BJ (cell line): Measurements from ENCODE around the gene TBX21. TPM values are rescaled to one million over a fixed set of nuclear protein-coding genes. Genes with fewer than 3 reads are reported as not detected.
"Not testable (repeated sequence)": the region's sequence is repeated elsewhere in the genome, so short reads cannot be mapped to it uniquely, and the experiment has no call there.

ENCODE experiments used
- CTCF ChIA-PET: fragments of 350-600 bp; formaldehyde crosslinking; extraction: SDS; loops from one replicate; lab custom pipeline; 2021; ENCODE audit warnings: antibody characterized with exemption, inconsistent platforms; lab: Yijun Ruan, JAX
- POLR2A ChIA-PET: fragments of 300-600 bp; sonication (Branson Sonifier 250); formaldehyde crosslinking; extraction: SDS; loops from one replicate; lab custom pipeline; 2021; ENCODE audit warnings: antibody characterized with exemption; lab: Charles Lee
- DNase-seq: peaks from one replicate; pipeline ENCODE4 v3.0.0-alpha.2; 2011; ENCODE audit warnings: low read depth
- H3K27me3 ChIP-seq: 2 replicates; pipeline ENCODE4 v1.6.0; 2011; ENCODE audit warnings: low read length; ENCODE audit not compliant: control insufficient read depth, insufficient read depth
- H3K36me3 ChIP-seq: 2 replicates; pipeline ENCODE4 v1.5.1; 2011; ENCODE audit warnings: low read length; ENCODE audit not compliant: control insufficient read depth, insufficient read depth
- H3K4me3 ChIP-seq: 2 replicates; pipeline ENCODE4 v1.5.1; 2011; ENCODE audit warnings: low read depth, mild to moderate bottlenecking, control low read depth, low read length
- CTCF ChIP-seq: IDR thresholded peaks from 2 replicates; pipeline ENCODE4 v1.5.1; 2011; ENCODE audit warnings: low read depth, mild to moderate bottlenecking, control low read depth, inconsistent platforms, low read length, moderate library complexity; ENCODE audit not compliant: insufficient read depth
- polyA plus RNA-seq: library from polyadenylated mRNA; depleted of rRNA; stranded (reverse); fragments of >200 nt; gene quantifications from 2 replicates; pipeline ENCODE4 v1.2.3, GENCODE V29; 2011

Gene TBX21
- polyA plus RNA-seq, 1 experiment, result not detected

- no peak for DNase-seq
- CTCF ChIA-PET, result interaction anchor here (1.3 to 1.9 kb wide), 2 partner anchors 16 to 55 kb away, joined by 4 to 5 read pairs; no protein-coding TSS in a partner anchor
- Histone ChIP-seq H3K4me3 (no peak overlapping the region), H3K27me3 (peaks cover 45% of the 10 kb centered on the region), H3K36me3 (no peaks in the 10 kb centered on the region)
- TF ChIP-seq CTCF, result no peak
- POLR2A ChIA-PET, result no interaction called here
Measured at GRCh38 chr17:47735139-47735464, 2.1 kb downstream of the TBX21 start.

GRCh38 chr17:47735536-47736011 is 2.5 kb downstream of the TBX21 start:
- no peak overlapping the region for H3K4me3 ChIP-seq
- H3K36me3 ChIP-seq, result no peaks in the 10 kb centered on the region
- ChIA-PET CTCF (interaction anchor here (0.5 to 1.9 kb wide), 4 partner anchors 11 to 282 kb away, joined by 3 to 5 read pairs (median 4); no protein-coding TSS in a partner anchor), POLR2A (no interaction called here)
- H3K27me3 ChIP-seq, result peaks cover 44% of the 10 kb centered on the region
- no peak for TF ChIP-seq CTCF
- DNase-seq, result no peak

GRCh38 chr17:47736501-47737495 is 3.8 kb downstream of the TBX21 start:
- no peak for DNase-seq
- Histone ChIP-seq H3K4me3 (no peak overlapping the region), H3K36me3 (no peaks in the 10 kb centered on the region), H3K27me3 (peaks cover 44% of the 10 kb centered on the region)
- TF ChIP-seq CTCF, result no peak
- ChIA-PET POLR2A (interaction anchor here (0.6 kb wide), 1 partner anchor 16 kb away, joined by 7 read pairs; no protein-coding TSS in a partner anchor), CTCF (interaction anchor here (1.0 to 1.9 kb wide), 2 partner anchors 10 to 53 kb away, joined by 5 read pairs; no protein-coding TSS in a partner anchor)

- ChIA-PET POLR2A (no interaction called here), CTCF (interaction anchor here (1.6 kb wide), 1 partner anchor 65 kb away, joined by 6 read pairs; no protein-coding TSS in a partner anchor)
- no peaks in the 10 kb centered on the region for H3K36me3 ChIP-seq
- H3K4me3 ChIP-seq, result no peak overlapping the region
- H3K27me3 ChIP-seq, result peaks cover 41% of the 10 kb centered on the region
- no peak for TF ChIP-seq CTCF
- no peak for DNase-seq
Measured at GRCh38 chr17:47738178-47738577, 5.1 kb downstream of the TBX21 start.

GRCh38 chr17:47739150-47739549 is 6.1 kb downstream of the TBX21 start:
- Histone ChIP-seq H3K27me3 (peaks cover 38% of the 10 kb centered on the region), H3K4me3 (no peak overlapping the region), H3K36me3 (no peaks in the 10 kb centered on the region)
- ChIA-PET CTCF (interaction anchor here (0.9 to 1.6 kb wide), 2 partner anchors 64 to 123 kb away, joined by 3 to 6 read pairs; no protein-coding TSS in a partner anchor), POLR2A (no interaction called here)
- DNase-seq, result no peak
- no peak for TF ChIP-seq CTCF

- POLR2A ChIA-PET, DNase-seq, H3K36me3 ChIP-seq, H3K4me3 ChIP-seq: not testable (repeated sequence)
- H3K27me3 ChIP-seq, result peaks cover 36% of the 10 kb centered on the region
- CTCF ChIA-PET, result interaction anchor here (1.0 to 1.6 kb wide), 4 partner anchors 9 to 76 kb away, joined by 3 to 6 read pairs (median 4); no protein-coding TSS in a partner anchor
Measured at GRCh38 chr17:47739945-47740344, 6.9 kb downstream of the TBX21 start.
